A549 (cell line): ENCODE results near the gene PPP2R2C.

Experiments used
- BHLHE40 ChIP-seq: IDR thresholded peaks from 2 replicates; pipeline ENCODE4 v1.6.1; 2012; ENCODE audit warnings: low read depth, low read length, inconsistent platforms
- CHD2 ChIP-seq: fragments of 150-350 bp; IDR thresholded peaks from 2 replicates; pipeline ENCODE4 v1.6.1; 2014; ENCODE audit warnings: low read length; ENCODE audit not compliant: partially characterized antibody
- CTCF ChIP-seq: fragments of >200 bp; sonication (Bioruptor Twin); formaldehyde crosslinking; IDR thresholded peaks from 3 replicates; pipeline ENCODE4 v1.5.1; 2016
- ELK1 ChIP-seq: fragments of 150-350 bp; IDR thresholded peaks from 2 replicates; pipeline ENCODE4 v1.6.1; 2014; ENCODE audit warnings: low read depth, mild to moderate bottlenecking, low read length
- EP300 ChIP-seq, 2 experiments: fragments of >200 bp; sonication (Bioruptor Twin); formaldehyde crosslinking; IDR thresholded peaks; 2 replicates in 1 of 2; 3 replicates in 1 of 2; pipeline ENCODE4 v1.6.1; 2016 to 2017
- HES2 ChIP-seq: fragments of >200 bp; sonication (Bioruptor Twin); formaldehyde crosslinking; IDR thresholded peaks from 2 replicates; pipeline ENCODE4 v1.6.1; 2016
- MAFK ChIP-seq: fragments of 450-650 bp; IDR thresholded peaks from 2 replicates; pipeline ENCODE4 v1.6.1; 2014; ENCODE audit not compliant: partially characterized antibody
- PBX3 ChIP-seq: IDR thresholded peaks from 2 replicates; pipeline ENCODE4 v1.6.1; 2012
- PHF8 ChIP-seq: fragments of 200-600 bp; sonication (generic); IDR thresholded peaks from 2 replicates; pipeline ENCODE4 v1.6.1; 2016; ENCODE audit warnings: low read depth, mild to moderate bottlenecking, antibody characterized with exemption, moderate library complexity, borderline replicate concordance
- POLR2A ChIP-seq: IDR thresholded peaks from 2 replicates; pipeline ENCODE4 v1.6.1; 2012; ENCODE audit warnings: mild to moderate bottlenecking, low read length
- RCOR1 ChIP-seq: fragments of 150-350 bp; IDR thresholded peaks from 2 replicates; pipeline ENCODE4 v1.6.1; 2014; ENCODE audit warnings: antibody characterized with exemption, low read length, low read depth
- REST ChIP-seq: fragments of 200-600 bp; sonication (generic); IDR thresholded peaks from 2 replicates; pipeline ENCODE4 v1.6.1; 2016; ENCODE audit warnings: antibody characterized with exemption, mild to moderate bottlenecking, moderate library complexity
- SMC3 ChIP-seq: fragments of >200 bp; sonication (Bioruptor Twin); formaldehyde crosslinking; IDR thresholded peaks from 3 replicates; pipeline ENCODE4 v1.6.1; 2018; ENCODE audit warnings: inconsistent platforms
- SREBF2 ChIP-seq: fragments of 450-650 bp; IDR thresholded peaks from 2 replicates; pipeline ENCODE4 v1.6.1; 2014; ENCODE audit warnings: mild to moderate bottlenecking, moderate library complexity

- TF ChIP-seq CTCF (no peak), REST (no peak), CHD2 (no peak), BHLHE40 (no peak), SMC3 (no peak), PHF8 (no peak), HES2 (no peak), POLR2A (no peak), EP300 (IDR thresholded peaks at IDR 0.05) (no peak), SREBF2 (no peak), PBX3 (no peak), MAFK (no peak), RCOR1 (no peak), ELK1 (no peak)
Observed at GRCh38 chr4:6384541-6384940, 87.9 kb downstream of the PPP2R2C start.
